ENCODE measurements around the gene PLAAT1. TPM values are rescaled to one million over a fixed set of nuclear protein-coding genes. Genes with fewer than 3 reads are reported as not detected.

PLAAT1 gene
- polyA plus RNA-seq (2013, experiment 1 of 2; ENCODE audit: insufficient read length): 1.9 TPM
- polyA plus RNA-seq (2013, experiment 2 of 2; ENCODE audit: insufficient read length): 1.3 TPM

DNA sequence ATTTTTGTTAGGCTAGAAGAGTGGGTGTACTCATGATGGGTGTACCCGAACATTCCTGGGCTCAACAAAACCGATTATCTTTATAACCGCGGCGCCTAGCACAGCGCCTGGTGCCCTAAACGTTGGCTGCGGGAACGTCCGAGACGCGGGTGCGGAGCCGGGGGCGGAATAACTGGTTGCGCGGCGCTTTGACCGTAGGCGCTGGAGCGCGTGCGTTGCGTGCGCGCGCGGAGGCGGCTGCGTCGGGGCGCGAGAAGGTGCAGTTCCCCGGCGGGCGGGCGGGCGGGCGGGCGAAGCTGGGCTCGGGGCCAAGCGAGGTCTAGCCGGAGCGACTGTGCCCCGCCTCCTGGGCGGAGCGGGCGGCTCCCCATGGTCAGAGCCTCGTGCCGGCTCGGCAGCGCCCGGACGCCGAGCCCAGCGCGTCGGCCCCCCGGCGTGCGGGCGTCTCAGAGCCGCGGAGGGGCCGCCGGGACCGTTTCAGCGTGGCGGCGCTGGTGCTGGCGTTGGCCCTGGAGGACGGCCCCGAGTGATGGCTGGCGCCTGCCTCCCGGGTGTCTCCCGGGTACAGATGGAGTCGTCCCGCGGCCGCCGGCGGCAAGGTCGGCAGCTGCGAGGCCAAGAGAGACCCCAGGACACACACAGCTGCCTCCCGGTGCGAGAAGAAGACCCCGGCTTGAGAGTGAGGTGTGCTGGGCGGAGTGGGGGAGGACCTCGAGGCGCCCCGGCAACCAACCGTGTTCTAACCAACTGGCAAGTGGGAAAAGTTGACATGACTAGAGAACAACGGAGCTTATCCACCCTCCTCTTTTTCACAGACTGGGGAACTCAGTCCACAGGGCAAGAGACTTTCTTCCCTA, at the start of gene PLAAT1:
Gene PLAAT1 (plus strand): TSS at position 373 of the 857 bp plus-strand sequence. CDS start 14,429 bp downstream, outside the sequence.
- DNase-seq: peak; percentile 76

GRCh38 chr3:193194371-193194770, 46.7 kb upstream of the PLAAT1 start:
- no peak for DNase-seq

- no peak for DNase-seq
Observed at GRCh38 chr3:193196746-193197145, 44.3 kb upstream of the PLAAT1 start.

DNA sequence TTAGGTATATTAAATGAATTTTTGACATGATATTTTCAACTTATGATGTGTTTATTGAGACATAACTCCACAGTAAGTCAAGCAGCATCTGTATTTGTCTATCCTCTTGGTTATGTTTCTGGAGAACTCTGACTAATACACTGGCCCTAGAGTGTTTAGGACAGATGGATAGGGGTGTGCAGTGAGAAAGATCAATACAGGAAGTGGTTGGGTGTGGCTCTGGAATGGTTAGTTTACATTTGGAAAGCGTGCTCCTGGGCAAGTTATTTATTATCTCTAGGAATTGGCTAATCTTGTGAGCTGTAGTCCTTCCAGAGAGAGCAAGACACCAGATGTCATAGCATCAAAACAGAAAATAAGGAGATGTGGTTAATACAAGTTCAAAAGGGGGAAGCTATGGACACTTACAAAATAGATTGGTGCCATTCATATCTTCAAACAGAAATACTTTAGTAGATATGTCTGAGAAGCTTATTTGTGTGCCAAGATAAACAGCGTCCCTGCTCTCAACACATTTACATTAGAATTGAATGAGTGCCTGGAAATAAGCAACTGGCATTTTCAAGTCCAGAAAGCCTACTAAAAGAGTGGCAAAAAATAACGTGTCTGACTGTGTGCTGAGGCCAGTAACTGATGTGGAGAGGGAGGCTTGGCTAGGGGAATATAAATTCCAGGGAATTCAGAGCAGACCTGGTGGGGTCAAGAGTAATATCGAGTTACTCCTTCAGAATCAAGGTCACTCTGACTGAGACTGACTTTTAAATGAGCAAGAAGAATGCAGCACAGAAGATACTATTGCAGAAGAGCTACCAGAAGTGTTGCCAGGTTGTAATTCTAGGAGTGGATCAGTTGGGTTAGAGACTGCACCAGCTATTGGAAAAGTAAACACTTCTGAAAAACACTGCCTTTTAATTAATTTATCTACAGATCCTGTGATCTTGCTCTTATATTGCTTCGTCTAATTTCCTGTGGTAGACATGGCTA, 33.4 kb upstream of the PLAAT1 start:
- no peak for DNase-seq

DNA sequence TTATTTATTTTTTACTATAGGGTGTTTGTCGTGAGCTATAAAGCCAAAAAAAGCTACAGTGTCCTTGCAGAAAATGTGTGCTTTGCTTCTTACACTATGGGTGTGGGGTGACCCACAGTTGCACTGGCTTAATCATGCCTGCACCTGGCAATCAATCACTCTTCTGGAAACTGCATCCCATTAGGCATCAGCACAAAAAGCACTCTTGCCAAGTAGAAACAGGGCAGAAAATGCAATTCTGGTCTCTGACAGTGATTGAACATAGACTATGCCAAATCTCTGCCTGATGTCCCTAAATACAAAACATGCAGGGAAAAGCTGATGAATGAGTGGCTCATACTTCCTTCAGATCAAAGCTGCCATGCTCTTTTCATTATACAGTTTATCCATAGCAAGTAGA, 30.4 kb upstream of the PLAAT1 start:
- no peak for DNase-seq

GRCh38 chr3:193211173-193211572, 29.8 kb upstream of the PLAAT1 start:
- DNase-seq: no peak

DNA sequence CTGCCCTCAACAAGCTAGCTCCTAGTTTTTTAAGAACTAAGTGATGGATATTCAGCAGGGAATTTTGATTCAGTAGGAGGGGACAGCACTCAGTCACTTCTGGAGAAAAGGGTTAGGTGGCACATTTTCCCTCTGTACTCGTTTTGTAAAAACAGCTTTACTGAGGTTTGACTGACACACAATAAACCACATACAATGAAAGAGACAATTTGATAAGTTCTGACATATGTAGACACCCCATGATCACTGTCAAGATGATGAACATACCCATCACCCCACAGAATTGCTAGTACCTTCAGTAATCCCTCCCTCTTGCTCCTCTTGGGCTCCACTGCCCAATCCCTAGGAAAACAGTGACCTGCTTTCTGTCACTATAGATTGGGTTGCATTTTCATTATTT, 29.0 kb upstream of the PLAAT1 start:
- DNase-seq: no peak

- DNase-seq: no peak
Observed at GRCh38 chr3:193212844-193213243, 28.2 kb upstream of the PLAAT1 start.

GRCh38 chr3:193214445-193214844, 26.6 kb upstream of the PLAAT1 start:
- DNase-seq: no peak

GRCh38 chr3:193225302-193226125, 15.5 kb upstream of the PLAAT1 start:
- DNase-seq: no peak

- DNase-seq: no peak
Observed at GRCh38 chr3:193228206-193228605, 12.8 kb upstream of the PLAAT1 start.

DNA sequence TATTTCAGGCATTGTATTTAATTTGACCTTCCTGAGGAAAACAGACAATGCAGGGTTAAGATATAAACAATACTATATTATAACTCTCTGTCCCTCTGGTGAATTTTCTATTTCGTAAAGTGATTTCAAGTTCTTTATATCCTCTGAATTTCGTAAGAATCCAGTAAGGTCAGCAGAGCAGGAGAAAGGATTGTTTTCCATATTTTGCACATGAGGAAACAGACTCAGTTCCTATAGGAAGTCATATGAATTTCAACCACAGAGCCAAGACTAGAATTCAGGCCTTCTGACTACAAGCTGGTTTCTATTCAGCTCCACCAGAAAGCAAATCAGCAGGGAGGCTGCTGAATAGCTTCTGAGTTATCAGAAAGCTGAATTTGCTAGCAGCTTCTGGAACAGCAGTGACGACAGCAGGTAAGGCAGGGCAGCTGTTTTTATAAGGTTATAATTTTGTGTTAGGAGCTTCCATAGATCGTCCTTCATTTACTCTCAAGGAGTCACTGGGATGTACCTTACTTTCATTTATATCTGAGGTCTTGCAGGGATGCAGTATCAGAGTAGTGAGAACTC, 11.1 kb upstream of the PLAAT1 start:
- DNase-seq: no peak

DNA sequence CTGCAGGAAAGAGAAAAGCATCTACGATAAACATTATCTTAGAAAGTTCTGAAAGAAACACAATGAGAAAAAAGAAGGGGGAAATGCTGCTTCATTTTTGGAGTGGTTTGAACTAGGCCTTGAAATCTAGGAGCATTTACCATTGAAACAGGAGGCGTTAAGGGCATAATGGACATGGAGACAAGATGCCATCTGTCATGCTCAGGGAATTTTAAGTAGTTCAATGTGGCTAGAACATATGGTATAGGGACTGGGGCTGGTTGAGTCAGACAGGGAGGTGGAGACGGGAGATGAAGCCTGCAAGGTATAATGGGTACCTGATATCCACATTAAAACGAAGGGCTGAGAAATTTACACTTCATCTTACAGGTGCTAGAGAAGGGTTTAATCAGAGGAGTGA, 10.4 kb upstream of the PLAAT1 start:
- DNase-seq: no peak

GRCh38 chr3:193231201-193231600, 9.8 kb upstream of the PLAAT1 start:
- DNase-seq: no peak

DNA sequence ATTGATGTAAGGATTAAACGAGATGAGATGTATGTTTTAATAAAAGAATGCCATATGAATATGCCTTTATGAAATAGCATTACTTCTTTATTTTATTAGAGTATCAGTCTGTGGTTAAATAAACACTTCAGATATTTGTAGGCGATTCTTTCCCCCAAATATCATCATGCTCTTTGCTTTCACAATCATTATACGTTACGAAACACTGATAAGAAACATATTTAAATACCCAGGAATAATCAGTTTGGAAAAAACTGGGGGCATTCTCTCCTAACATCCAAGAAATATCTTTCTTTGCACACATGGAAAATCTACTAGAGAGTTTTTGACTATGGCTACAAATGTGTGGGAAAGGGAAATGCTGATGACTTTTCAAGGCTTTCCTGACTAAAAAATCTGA, 4.4 kb upstream of the PLAAT1 start:
- DNase-seq: no peak

DNA sequence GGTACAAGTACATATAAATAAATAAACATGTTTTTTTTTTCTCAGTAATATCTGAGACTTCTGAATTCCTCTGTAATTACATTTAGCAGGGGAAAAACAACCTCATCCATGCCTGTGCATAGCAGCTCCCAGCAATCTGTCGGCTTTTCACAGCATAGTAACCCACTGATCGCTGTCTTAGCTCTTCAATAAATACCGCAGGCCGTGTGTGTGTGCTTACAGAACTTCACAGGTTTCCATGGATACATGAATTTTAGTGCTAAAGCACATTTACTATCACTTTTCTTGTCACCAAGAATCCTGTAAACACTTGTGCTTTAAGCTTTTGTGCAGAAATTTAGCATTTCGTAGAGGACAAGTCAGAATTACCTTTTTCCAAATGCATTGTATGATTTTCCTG, 4.0 kb upstream of the PLAAT1 start:
- DNase-seq: no peak

DNA sequence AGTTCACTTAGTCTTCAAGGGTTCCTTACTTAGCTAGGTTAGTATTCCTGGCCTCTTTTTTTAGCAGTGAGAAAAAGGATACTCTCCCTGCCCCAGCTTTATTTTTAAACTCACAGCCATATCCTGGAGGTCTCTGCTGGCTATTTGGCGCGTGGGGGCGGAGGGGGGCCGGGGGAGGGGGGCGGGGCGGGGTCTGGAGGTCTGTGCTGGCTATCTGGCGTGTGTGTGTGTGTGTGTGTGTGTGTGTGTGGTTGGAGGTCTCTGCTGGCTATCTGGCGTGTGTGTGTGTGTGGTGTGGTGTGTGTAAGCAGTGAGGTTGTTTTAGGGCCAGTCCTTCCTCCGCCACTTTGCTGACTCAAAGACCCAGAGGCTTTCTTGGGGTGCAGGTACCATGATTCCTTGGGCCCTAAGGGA, 579 bp upstream of the PLAAT1 start:
- DNase-seq: no peak

DNA sequence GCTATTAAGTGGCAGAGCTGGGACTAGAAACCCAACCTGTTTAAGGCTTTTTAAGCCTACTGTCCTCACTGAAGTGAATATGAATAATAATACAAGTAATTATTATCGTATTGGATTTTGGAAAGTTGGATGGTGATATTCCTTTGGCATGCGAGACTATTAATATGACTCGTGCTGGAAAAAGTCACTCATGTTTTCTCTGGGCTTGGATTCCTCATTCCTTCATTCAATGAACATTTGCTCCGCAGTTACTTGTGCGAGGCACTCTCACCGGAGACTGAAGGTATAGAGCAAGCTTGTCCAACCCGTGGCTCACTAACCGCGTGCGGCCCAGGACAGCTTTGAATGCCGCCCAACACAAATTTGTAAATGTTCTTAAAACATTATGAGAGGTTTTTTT, 694 bp downstream of the PLAAT1 start:
- DNase-seq: peak; percentile 12

DNA sequence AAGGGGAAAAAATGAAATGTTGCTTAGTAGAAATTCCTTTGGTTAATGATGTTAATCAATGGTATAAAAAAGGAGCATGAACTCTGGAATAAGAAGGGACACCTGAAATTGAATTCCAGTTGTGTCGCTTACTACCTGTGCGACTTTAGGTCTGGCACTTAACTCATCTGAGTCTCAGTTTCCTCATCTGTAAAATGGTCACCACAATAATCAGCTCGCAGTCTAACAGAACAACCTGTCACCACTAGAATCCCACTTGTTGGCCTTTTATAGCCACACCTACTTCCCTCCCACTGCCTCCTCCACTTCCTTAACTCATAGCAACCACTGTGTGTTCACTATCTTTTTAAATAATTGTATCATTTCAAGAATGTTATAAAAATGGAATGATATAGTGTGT, 2.5 kb downstream of the PLAAT1 start:
- no peak for DNase-seq

GRCh38 chr3:193248848-193249468, 7.9 kb downstream of the PLAAT1 start:
- no peak for DNase-seq

DNA sequence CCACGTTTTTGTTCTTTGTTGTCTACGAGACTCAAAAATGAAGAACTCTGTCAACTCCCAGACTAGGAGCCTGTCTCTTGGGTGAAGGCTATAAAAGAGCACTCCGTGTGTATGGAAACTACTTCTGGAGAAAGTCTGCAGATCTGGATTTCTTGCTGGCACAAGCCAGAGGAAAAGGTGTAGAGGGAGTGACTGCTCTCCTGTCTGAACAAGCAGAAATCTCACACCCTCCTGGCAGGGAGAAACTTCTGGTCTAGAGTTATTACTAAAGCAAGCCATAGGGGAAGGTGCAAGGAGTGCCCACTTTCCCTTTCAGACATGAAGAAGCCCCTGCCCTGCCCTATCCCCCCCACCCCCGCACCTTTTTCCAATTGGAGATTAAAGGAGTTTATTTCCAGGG, 9.5 kb downstream of the PLAAT1 start:
- no peak for DNase-seq
